GM23338 (cell line): ENCODE data around the gene ZNF761. TPM values are rescaled to one million over a fixed set of nuclear protein-coding genes. Genes with fewer than 3 reads are reported as not detected.
"Not testable (repeated sequence)": the region's sequence is repeated elsewhere in the genome, so short reads cannot be mapped to it uniquely, and the experiment has no call there.

Experiments
- ATAC-seq: fragments of 200-7000 bp; cut with Tn5 transposase; 3 replicates; pipeline ENCODE4 v1.9.1; 2020
- DNase-seq: peaks from one replicate; pipeline ENCODE4 v3.0.0-alpha.2; 2015; ENCODE audit warnings: low spot score
- H2AFZ ChIP-seq: fragments of 200-600 bp; sonication (generic); 2 replicates; pipeline ENCODE4 v1.8.0; 2016; ENCODE audit warnings: antibody characterized with exemption, mild to moderate bottlenecking, moderate library complexity
- H3F3A ChIP-seq: fragments of 200-600 bp; sonication (generic); replicated peaks from 2 replicates; pipeline ENCODE4 v1.8.0; 2017; ENCODE audit warnings: antibody characterized with exemption, mixed run types, low read depth
- H3K27ac ChIP-seq: fragments of 200-600 bp; sonication (generic); 2 replicates; pipeline ENCODE4 v1.6.1; 2016; ENCODE audit warnings: low read depth
- H3K27me3 ChIP-seq: fragments of 200-600 bp; sonication (generic); 2 replicates; pipeline ENCODE4 v1.8.0; 2016; ENCODE audit warnings: mild to moderate bottlenecking, mixed run types, moderate library complexity; ENCODE audit not compliant: insufficient read depth
- H3K36me3 ChIP-seq: fragments of 200-600 bp; sonication (generic); 2 replicates; pipeline ENCODE4 v1.8.0; 2016; ENCODE audit warnings: mild to moderate bottlenecking; ENCODE audit not compliant: insufficient read depth
- H3K4me1 ChIP-seq: fragments of 200-600 bp; sonication (generic); 2 replicates; pipeline ENCODE4 v1.8.0; 2016; ENCODE audit warnings: mild to moderate bottlenecking, moderate library complexity; ENCODE audit not compliant: insufficient read depth
- H3K4me2 ChIP-seq: fragments of 200-600 bp; sonication (generic); 2 replicates; pipeline ENCODE4 v1.7.1; 2017; ENCODE audit warnings: mixed run types
- H3K4me3 ChIP-seq: fragments of 200-600 bp; sonication (generic); 2 replicates; pipeline ENCODE4 v1.6.1; 2016; ENCODE audit warnings: mixed run types
- H3K79me2 ChIP-seq: fragments of 200-600 bp; sonication (generic); replicated peaks from 2 replicates; pipeline ENCODE4 v1.8.0; 2017; ENCODE audit warnings: mild to moderate bottlenecking; ENCODE audit not compliant: insufficient read depth
- H3K9me2 ChIP-seq: fragments of 200-600 bp; sonication (generic); 2 replicates; pipeline ENCODE4 v1.8.0; 2017; ENCODE audit not compliant: insufficient read depth
- H4K20me1 ChIP-seq: fragments of 200-600 bp; sonication (generic); replicated peaks from 2 replicates; pipeline ENCODE4 v1.8.0; 2017; ENCODE audit warnings: mild to moderate bottlenecking; ENCODE audit not compliant: insufficient read depth
- H3K27ac Mint-ChIP-seq: 2 replicates; pipeline ENCODE4 v1.8.0; 2020; ENCODE audit warnings: inconsistent platforms, mild to moderate bottlenecking, moderate library complexity, mixed read lengths
- H3K27me3 Mint-ChIP-seq: 3 replicates; pipeline ENCODE4 v1.8.0; 2022; ENCODE audit warnings: low read depth, mild to moderate bottlenecking, moderate library complexity, mixed read lengths, inconsistent platforms; ENCODE audit not compliant: insufficient read depth, poor library complexity
- H3K36me3 Mint-ChIP-seq: 3 replicates; pipeline ENCODE4 v1.8.0; 2021; ENCODE audit warnings: low read depth, mild to moderate bottlenecking, inconsistent platforms, moderate library complexity, mixed read lengths
- H3K4me1 Mint-ChIP-seq: 3 replicates; pipeline ENCODE4 v1.8.0; 2020; ENCODE audit warnings: mild to moderate bottlenecking, inconsistent platforms, mixed read lengths
- H3K4me3 Mint-ChIP-seq: 3 replicates; pipeline ENCODE4 v1.8.0; 2021; ENCODE audit warnings: moderate library complexity, mild to moderate bottlenecking, inconsistent platforms, mixed read lengths
- H3K9me3 Mint-ChIP-seq: 3 replicates; pipeline ENCODE4 v1.8.0; 2020; ENCODE audit warnings: moderate library complexity, mild to moderate bottlenecking, inconsistent platforms, mixed read lengths
- CTCF ChIP-seq, 2 experiments: fragments of 200-600 bp in 1 of 2; sonication (generic) in 1 of 2; conservative IDR thresholded peaks; 2 replicates each; pipeline versions ENCODE4 v1.5.1 to v1.6.1; 2016 to 2017; ENCODE audit warnings: antibody characterized with exemption in 2 of 2, low read depth in 2 of 2, mild to moderate bottlenecking in 2 of 2, moderate library complexity in 1 of 2
- polyA plus RNA-seq: library from polyadenylated mRNA; unstranded; fragments of >200 nt; fragmentation: Nextera tagmentation; extraction: Ambion mirVana; gene quantifications from 2 replicates; pipeline ENCODE4 v1.2.1, GENCODE V29; 2016
- total RNA-seq: library from RNA; depleted of rRNA; stranded (reverse); fragments of >200 nt; shearing (Covaris generic); gene quantifications from 2 replicates; pipeline ENCODE4 v1.2.3, GENCODE V29; 2014

ZNF761 gene
- total and polyA plus RNA-seq, 2 experiments from 2014 or later, result 17.1 to 40.1 TPM

GRCh38 chr19:53474832-53475231 lies 43.0 kb downstream of the ZNF761 start:
- Mint-ChIP-seq H3K4me1 (peaks cover 14% of the 10 kb centered on the region; the same call in 2 of the 3 replicates), H3K36me3 (peaks cover 54% of the 10 kb centered on the region), H3K9me3 (peaks cover 16% of the 10 kb centered on the region)
- H3K4me2 ChIP-seq, H3K27me3 Mint-ChIP-seq, H3K36me3 ChIP-seq, H2AFZ ChIP-seq, H3K4me3 Mint-ChIP-seq, H3K27me3 ChIP-seq, H3K9me2 ChIP-seq, H3F3A ChIP-seq, H3K4me3 ChIP-seq, H3K27ac Mint-ChIP-seq, H3K27ac ChIP-seq: not testable (repeated sequence)
- TF ChIP-seq CTCF (conservative IDR thresholded peaks at IDR 0.05; ENCODE audit: low read depth in 2 of 2), result peak; percentile 11 to 55; a peak in 2 of 4 replicates
- peaks cover 13% of the 10 kb centered on the region; the same call in 1 of the 2 replicates for H4K20me1 ChIP-seq
- DNase-seq (peak; percentile 41), ATAC-seq (peak; percentile 65)
- H3K79me2 ChIP-seq, result peaks cover 62% of the 10 kb centered on the region
- H3K4me1 ChIP-seq, result peaks cover 11% of the 10 kb centered on the region; the same call in 1 of the 2 replicates

GRCh38 chr19:53475470-53475869 lies 43.7 kb downstream of the ZNF761 start:
- H3K27ac Mint-ChIP-seq, H2AFZ ChIP-seq, ATAC-seq, H3K27ac ChIP-seq, H3K9me2 ChIP-seq, H3F3A ChIP-seq, H3K27me3 ChIP-seq, H3K4me1 ChIP-seq, H3K4me3 Mint-ChIP-seq, H3K4me3 ChIP-seq, H3K4me2 ChIP-seq, DNase-seq, H3K27me3 Mint-ChIP-seq: not testable (repeated sequence)
- Mint-ChIP-seq H3K36me3 (peaks cover 61% of the 10 kb centered on the region), H3K4me1 (peaks cover 11% of the 10 kb centered on the region; the same call in 2 of the 3 replicates), H3K9me3 (peaks cover 23% of the 10 kb centered on the region)
- H3K36me3 ChIP-seq, result peaks cover 14% of the 10 kb centered on the region
- peaks cover 13% of the 10 kb centered on the region; the same call in 1 of the 2 replicates for H4K20me1 ChIP-seq
- peaks cover 62% of the 10 kb centered on the region for H3K79me2 ChIP-seq

GRCh38 chr19:53483751-53484150 lies 52.0 kb downstream of the ZNF761 start:
- H3K4me2 ChIP-seq, H2AFZ ChIP-seq, H3K4me3 Mint-ChIP-seq, DNase-seq, H3K27me3 ChIP-seq, H3K27ac Mint-ChIP-seq, H3K79me2 ChIP-seq, H3K9me2 ChIP-seq, H3F3A ChIP-seq, ATAC-seq, H3K4me3 ChIP-seq, H3K27ac ChIP-seq, H3K27me3 Mint-ChIP-seq, H4K20me1 ChIP-seq: not testable (repeated sequence)
- Histone ChIP-seq H3K36me3 (peaks cover 35% of the 10 kb centered on the region), H3K4me1 (peaks cover 17% of the 10 kb centered on the region; the same call in 1 of the 2 replicates)
- H3K36me3 Mint-ChIP-seq, result peaks cover 95% of the 10 kb centered on the region
- H3K4me1 Mint-ChIP-seq, result peaks cover 13% of the 10 kb centered on the region; the same call in 2 of the 3 replicates
- H3K9me3 Mint-ChIP-seq, result peaks cover 44% of the 10 kb centered on the region
